NCI-H1694 treated with DMSO at 0.1 percent for 48 hours (cell line): ENCODE data around the gene ZBTB39.
"Not testable (repeated sequence)": the region's sequence is repeated elsewhere in the genome, so short reads cannot be mapped to it uniquely, and the experiment has no call there.

Experiments used
- DNase-seq: peaks from one replicate; lab custom pipeline; 2025; lab: John Stamatoyannopoulos, UW

ZBTB39 gene

DNA sequence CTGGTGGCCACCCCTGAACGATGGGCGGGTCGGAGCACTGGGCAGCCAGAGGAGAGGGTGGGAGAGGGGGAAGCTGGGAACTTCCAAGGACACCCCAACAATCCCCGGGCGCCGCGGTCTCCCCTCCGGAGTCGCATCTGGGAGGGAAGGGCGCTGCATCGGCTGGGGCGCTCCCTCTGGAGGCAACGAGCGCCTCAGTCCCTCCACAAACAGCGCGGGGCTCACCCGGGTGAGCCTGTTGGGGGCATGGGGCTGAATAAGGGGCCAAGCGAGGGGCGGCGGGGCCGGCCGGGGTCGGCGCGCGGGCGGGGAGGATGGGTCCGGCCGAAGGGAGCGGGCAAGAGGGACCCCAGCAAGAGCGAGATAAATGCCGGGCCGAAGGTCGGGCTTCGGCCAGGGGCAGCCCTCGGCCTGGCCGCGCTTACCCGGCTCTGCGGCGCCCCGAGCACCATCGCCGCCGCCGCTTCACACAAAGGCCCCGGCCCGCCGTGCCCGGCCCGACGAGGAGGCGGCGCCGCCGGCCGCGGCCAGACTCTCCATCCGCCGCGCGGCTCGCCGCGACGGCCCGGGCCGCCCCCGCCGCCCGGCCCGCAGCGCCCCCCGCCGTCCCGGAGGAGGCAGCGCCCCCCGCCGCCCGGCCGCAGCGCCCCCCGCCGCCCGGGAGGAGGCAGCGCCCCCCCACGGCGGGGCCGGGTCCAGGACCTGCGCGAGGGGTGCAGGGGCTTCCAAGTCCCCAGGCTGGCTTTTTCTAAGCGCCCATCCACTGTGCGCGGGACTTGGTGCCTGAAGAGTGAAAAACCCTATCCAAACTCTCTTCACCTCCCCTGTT is at the start of gene ZBTB39:
Gene ZBTB39 (minus strand): TSS at position 567 of the 829 bp plus-strand sequence. CDS start 1,629 bp downstream, outside the sequence.
- DNase-seq = no peak

DNA sequence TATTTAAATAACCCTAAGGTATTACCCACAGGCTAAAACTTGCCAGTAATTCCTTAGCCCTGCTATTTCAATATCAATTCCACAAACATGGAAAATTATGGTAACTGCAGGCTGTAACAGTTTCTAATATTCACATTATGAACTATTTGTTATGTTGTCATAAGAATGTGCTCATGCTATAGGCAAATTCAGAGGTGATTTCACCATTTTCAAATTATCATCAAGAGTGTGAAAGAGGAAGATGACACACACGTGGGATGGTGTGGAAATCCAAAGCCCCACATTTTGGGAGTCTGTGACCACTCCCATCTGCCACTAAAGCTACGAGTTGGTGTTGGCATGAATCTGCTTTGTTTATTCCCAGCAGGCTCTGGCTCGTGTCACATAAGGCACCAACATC is 49.5 kb upstream of the ZBTB39 start:
- DNase-seq = no peak

- not testable (repeated sequence) for DNase-seq
Measured at GRCh38 chr12:57053901-57054300, 47.6 kb upstream of the ZBTB39 start.

- not testable (repeated sequence) for DNase-seq
Measured at GRCh38 chr12:57053146-57053545, 46.8 kb upstream of the ZBTB39 start.

- no peak for DNase-seq
Measured at GRCh38 chr12:57051011-57051410, 44.7 kb upstream of the ZBTB39 start.

GRCh38 chr12:57049890-57050289 is 43.5 kb upstream of the ZBTB39 start, which contains the start of gene MYO1A:
TSS of gene MYO1A (minus strand) at chr12:57050129. CDS start at chr12:57048323, 1,806 bp downstream.
- DNase-seq = no peak

DNA sequence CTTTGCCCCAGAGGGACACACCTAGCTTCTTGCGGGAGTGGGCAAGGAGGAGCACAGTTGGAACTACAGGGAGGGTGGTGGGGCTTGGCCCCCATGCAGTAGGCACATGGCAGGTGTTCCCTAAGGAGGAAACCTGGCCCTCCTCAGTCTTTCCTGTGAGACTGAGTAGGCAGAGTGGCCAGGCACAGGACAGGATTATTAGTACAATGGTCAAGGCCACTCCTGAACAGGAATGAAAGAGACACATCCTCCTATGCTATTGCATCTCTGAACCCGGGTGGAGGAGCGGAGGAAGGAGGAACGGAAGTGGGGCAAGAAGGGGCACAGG is 42.7 kb upstream of the ZBTB39 start:
- no peak for DNase-seq

DNA sequence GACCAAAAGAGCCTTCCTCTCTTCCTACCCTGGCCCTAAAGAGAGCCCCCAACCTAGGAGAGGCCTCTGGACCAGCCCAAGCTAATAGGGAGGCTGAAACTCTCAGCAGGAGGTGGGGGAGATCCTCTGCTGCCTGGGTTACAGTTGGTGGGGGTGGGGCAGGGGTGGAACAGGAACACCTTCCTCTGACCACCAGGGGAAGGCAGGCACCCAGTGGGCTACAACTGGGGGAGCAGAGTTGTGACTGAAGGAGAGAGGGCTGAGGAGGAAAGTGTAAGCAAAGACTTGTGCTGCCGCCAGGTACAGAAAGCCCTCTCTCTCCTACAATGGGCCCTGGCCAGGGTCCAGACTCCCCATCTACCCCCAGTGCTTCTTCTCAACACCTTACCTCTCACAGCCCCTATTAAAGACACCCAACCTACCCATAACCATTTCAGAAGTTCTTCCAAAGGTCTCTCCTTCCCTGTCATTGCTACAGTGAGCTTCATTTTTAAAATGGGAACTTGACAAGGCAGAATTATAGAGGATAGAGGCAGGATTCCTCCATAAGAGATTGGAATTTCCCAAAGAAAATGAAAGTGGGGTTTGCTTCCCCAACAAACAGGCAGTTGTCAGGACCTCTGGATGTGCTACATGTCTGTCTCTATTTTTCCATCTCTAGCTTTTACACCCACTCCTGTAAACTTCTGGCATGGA is 42.2 kb upstream of the ZBTB39 start:
- DNase-seq = no peak

- no peak for DNase-seq
Measured at GRCh38 chr12:57047981-57048380, 41.6 kb upstream of the ZBTB39 start.

DNA sequence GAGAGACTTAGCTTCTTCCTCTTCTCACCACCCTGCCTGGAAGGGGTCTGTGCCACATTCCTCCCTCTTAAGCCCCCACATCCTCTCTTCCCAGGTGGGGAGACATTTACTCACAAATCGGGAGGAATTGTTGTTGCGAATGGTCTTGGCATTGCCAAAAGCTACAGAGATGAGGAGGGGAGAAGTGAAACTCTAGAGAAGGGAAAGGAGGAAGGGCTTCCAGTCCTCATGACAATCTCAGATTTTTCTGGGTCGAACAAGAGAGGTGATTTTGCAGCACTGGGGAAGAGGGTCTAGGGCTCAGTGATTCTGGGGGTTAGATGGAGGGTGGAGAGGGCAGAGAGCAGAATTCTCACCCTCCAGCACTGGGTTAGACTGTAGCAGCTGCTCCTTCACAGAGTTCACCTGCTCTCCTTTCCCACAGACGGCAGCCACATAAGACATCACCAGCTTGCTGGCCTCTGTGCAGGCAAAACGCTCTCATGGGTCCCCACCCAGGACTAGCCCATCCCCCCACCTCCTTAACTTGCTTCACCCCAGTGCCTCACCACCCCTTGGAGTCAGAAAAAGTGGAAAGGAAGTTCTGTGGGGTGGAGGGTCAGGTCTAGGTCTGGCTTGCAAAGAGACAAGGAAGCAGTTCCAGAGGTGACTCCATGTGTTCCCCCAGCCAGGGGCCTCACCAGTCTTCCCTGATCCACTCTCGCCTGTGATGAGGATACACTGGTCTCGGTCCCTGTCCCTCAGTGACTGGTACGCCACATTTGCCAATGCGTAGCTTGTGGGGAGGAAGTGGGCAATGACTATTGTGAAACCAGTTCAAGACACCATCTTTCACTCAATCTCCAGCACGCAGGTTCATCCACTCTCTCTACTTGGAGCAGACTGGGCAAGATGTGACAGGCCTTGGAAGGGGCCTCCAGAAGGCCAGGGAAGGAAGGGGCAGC is 40.9 kb upstream of the ZBTB39 start:
- no peak for DNase-seq

GRCh38 chr12:57046086-57046791 is 39.9 kb upstream of the ZBTB39 start:
- DNase-seq = no peak

DNA sequence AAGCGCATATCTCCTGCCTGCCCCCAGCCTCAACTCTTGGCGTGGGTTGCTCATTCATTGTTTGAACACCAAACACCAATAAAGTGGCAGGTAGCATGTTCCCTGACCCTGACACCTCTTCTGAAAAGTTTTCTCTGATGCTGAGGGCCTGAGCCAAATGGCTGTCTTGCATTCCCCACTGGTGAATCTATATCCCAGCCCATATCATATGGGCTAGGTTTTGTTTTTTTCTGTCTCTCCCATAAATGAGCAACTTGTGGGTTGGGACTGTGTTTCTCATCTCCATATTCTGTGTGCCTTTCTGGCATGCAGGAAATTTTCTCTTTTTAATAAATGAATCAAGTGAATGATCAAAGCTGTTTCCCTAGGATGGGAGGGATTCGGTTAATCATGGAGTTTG is 38.5 kb upstream of the ZBTB39 start:
- no peak for DNase-seq

- DNase-seq = no peak
Measured at GRCh38 chr12:57044468-57044867, 38.1 kb upstream of the ZBTB39 start.

- no peak for DNase-seq
Measured at GRCh38 chr12:57042695-57043094, 36.3 kb upstream of the ZBTB39 start.

DNA sequence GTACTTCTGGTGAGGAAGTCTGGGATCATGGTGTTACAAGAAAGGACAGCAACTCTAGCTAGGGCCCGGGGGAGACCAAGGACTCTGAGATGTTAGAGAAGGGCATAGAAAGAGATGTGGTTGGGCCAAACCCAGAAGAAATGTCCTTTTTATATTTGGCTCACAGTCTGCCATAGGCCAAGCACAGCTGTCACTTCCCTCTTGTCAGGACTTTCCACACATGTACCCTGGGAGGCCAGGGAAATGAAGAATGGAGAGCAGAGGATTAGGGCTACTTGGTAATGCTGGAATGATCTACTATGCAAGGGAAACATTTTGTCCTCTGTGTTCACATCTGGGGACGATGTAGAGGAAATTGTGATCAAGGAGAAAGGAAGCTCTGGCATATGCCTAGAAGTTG is 34.4 kb upstream of the ZBTB39 start:
- DNase-seq = no peak

GRCh38 chr12:57040211-57040610 is 33.9 kb upstream of the ZBTB39 start:
- DNase-seq = no peak

DNA sequence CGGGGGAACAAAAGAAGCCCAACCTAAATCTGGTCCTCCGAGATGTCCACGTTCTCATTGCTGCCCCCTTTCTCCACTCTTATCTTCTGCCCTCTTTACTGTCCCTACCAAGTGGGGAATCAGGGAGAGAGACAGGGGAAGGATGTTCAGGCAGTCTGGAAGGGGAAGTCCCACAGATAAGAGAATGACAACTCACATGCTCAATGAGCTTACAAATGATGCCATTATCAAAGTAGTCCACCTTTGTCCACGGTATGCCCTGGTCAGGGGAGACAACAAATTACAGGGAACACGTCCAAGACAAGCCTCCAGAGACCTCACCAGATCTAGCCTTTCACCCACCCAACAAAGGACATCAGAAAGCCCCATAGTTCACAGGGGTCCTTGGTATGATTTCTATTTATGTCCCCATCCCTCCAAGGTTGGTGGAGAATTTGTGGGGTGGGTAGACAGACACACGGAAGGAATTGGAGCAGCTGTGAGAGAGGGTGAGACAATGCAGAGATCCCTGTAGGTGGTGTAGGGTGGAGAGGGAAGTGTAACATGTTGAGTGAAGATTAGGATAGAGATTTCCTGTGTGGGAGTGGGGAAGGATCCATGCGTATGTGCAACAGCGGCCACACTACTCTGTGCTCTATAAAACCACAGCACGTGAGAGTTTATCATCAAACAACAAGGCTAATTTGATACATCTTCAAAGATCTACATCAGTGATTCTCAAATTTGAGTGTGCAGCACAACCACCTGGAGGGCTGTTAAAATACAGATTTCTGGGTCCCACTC is 32.9 kb upstream of the ZBTB39 start:
- no peak for DNase-seq

- no peak for DNase-seq
Measured at GRCh38 chr12:57037264-57037663, 30.9 kb upstream of the ZBTB39 start.

DNA sequence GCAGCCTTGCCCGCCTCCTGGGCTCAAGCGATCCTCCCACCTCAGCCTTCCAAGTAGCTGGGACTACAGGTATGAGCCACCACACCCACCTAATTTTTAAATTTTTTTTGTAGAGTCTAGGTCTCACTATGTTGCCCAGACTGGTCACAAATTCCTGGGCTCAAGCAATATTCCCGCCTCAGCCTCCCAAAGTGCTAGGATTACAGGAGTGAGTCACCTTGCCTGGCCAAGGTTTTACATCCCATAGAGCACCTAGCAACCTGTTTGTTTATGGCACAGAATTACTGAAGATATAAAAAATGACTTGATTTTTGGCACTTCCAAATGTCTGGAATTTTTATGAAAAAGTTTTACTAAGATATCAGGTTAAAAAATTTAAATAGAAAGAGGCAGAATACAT is 27.1 kb upstream of the ZBTB39 start:
- no peak for DNase-seq

DNA sequence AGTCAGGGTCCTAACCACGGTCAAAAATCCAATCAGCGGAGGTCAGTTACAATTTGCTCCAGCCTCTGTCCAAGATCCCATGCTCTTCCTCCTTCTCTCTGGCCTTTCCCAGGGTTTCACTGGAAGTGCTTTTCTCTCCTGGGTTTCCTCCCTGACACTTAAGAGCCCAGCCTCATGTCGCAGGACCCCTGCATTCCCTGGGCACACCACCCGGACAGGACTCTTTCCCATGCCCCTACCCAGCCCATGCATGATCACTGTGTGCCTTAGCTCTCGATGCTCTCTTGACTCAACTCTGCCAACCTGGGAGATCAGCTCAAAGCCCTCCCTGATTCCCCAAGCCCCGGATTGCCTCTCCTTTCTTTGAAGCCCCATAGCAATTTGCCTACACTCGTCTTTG is 25.4 kb upstream of the ZBTB39 start:
- no peak for DNase-seq
